Sigmoid colon (tissue), 7 donors: Measurements from ENCODE around the gene XPNPEP1. TPM values are rescaled to one million over a fixed set of nuclear protein-coding genes. Genes with fewer than 3 reads are reported as not detected.

Experiments
- DNase-seq: peaks from one replicate; pipeline ENCODE4 v3.0.0-alpha.2; 2019
- H3K27ac ChIP-seq, 4 donors: fragments of 200-600 bp; sonication (generic); one replicate each; pipeline ENCODE4 v1.5.1; 2016 to 2019; ENCODE audit warnings: mild to moderate bottlenecking in 1 of 4
- H3K27me3 ChIP-seq, 3 donors: fragments of 200-600 bp; sonication (generic); one replicate each; pipeline ENCODE4 v1.5.1; 2019; ENCODE audit warnings: mild to moderate bottlenecking in 1 of 3
- H3K36me3 ChIP-seq, 4 donors: fragments of 200-600 bp; sonication (generic); one replicate each; pipeline ENCODE4 v1.5.1; 2016 to 2019
- H3K4me1 ChIP-seq, 4 donors: fragments of 200-600 bp; sonication (generic); one replicate each; pipeline ENCODE4 v1.5.1; 2017 to 2019
- H3K4me3 ChIP-seq, 4 donors: fragments of 200-600 bp; sonication (generic); one replicate each; pipeline ENCODE4 v1.5.1; 2017 to 2019; ENCODE audit warnings: mild to moderate bottlenecking in 2 of 4, moderate library complexity in 1 of 4
- H3K9me3 ChIP-seq, 4 donors: fragments of 200-600 bp in 3 of 4; sonication (generic) in 3 of 4; one replicate each; pipeline versions ENCODE4 v1.5.1 to v1.6.1; 2013 to 2019
- EP300 ChIP-seq, 4 donors: sonication (generic); formaldehyde crosslinking; IDR thresholded peaks; one replicate each; pipeline ENCODE4 v1.6.1; 2017; ENCODE audit warnings: antibody characterized with exemption in 4 of 4
- POLR2A ChIP-seq, 2 donors: fragments of 450-650 bp; IDR thresholded peaks; one replicate each; pipeline ENCODE4 v1.6.1; 2016; ENCODE audit warnings: antibody characterized with exemption in 2 of 2, mild to moderate bottlenecking in 2 of 2, moderate library complexity in 2 of 2
- POLR2AphosphoS5 ChIP-seq, 4 donors: sonication (generic); formaldehyde crosslinking; IDR thresholded peaks; one replicate each; pipeline ENCODE4 v1.6.1; 2017; ENCODE audit warnings: antibody characterized with exemption in 4 of 4
- WGBS, 2 donors: extraction: QIAGEN DNeasy Blood & Tissue Kit; methylation state at CpG; one replicate each; pipeline ENCODE4 v1.1.7; 2013; 5-methylcytosine and 5-hydroxymethylcytosine counted together
- intact Hi-C: fragments of 100-400 bp; cut with DNase I; formaldehyde crosslinking; loops from one replicate; pipeline ENCODE4 v1.15.1; 2023
- polyA plus RNA-seq, 3 donors: library from polyadenylated mRNA; stranded (reverse); fragments of 200-250 nt; gene quantifications; one replicate each; pipeline ENCODE4 v1.2.3, GENCODE V29; 2013
- small RNA-seq, 3 donors: library from RNA; depleted of rRNA; stranded (forward); fragments of <200 nt; gene quantifications; one replicate each; pipeline ENCODE3, GENCODE V24; 2016
- total RNA-seq, 4 donors: library from RNA; depleted of rRNA; stranded (reverse); fragments of >200 nt; gene quantifications; one replicate each; pipeline ENCODE4 v1.1.0, GENCODE V29; 2016
- TF ChIP-seq, protein P1 (sequence below), 4 experiments: fragments of 450-650 bp in 3 of 4; fragments of 200-600 bp in 1 of 4; IDR thresholded peaks; one replicate each; pipeline ENCODE4 v1.5.1; 2016 to 2019; ENCODE audit warnings: antibody characterized with exemption in 4 of 4, mild to moderate bottlenecking in 3 of 4, moderate library complexity in 2 of 4
- donor health status: healthy with polysubstance abuse.
- donor health status: Bipolar disorder and iron deficiency.
- donor health status: healthy.

The XPNPEP1 gene
- total and polyA plus RNA-seq, 7 donors = 37.5 to 59.1 (median 55.6) TPM

DNA sequence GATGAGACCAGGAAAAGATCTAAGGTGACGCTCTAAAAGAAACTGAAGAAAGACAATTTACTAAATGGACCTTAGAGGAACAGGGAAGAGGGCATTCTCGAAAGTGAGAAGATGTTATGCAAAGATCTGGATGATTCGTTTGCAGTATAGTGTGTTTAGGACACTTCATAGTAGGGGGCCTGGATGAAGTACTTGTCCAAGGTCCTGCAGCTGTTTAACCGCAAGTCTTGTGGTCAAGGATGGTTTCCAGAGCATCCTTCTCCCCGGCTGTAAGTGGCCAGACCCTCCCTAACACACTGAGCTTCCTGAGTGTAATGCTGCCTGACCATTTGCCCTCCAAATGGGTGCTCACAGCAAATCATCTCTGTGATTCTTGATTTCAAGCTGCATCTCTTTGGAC lies 101.6 kb downstream of the XPNPEP1 start:
- Histone ChIP-seq H3K27ac (no peak overlapping the region), H3K36me3 (no peaks in the 10 kb centered on the region), H3K9me3 (no peaks in the 10 kb centered on the region), H3K4me1 (no peaks in the 10 kb centered on the region), H3K4me3 (no peak overlapping the region), H3K27me3 (no peaks in the 10 kb centered on the region)
- TF ChIP-seq POLR2AphosphoS5 (IDR thresholded peaks at IDR 0.05) (no peak), EP300 (IDR thresholded peaks at IDR 0.05) (no peak)
- TF ChIP-seq, protein P1, sequence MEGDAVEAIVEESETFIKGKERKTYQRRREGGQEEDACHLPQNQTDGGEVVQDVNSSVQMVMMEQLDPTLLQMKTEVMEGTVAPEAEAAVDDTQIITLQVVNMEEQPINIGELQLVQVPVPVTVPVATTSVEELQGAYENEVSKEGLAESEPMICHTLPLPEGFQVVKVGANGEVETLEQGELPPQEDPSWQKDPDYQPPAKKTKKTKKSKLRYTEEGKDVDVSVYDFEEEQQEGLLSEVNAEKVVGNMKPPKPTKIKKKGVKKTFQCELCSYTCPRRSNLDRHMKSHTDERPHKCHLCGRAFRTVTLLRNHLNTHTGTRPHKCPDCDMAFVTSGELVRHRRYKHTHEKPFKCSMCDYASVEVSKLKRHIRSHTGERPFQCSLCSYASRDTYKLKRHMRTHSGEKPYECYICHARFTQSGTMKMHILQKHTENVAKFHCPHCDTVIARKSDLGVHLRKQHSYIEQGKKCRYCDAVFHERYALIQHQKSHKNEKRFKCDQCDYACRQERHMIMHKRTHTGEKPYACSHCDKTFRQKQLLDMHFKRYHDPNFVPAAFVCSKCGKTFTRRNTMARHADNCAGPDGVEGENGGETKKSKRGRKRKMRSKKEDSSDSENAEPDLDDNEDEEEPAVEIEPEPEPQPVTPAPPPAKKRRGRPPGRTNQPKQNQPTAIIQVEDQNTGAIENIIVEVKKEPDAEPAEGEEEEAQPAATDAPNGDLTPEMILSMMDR (IDR thresholded peaks at IDR 0.05) = no peak
- intact Hi-C loops = no loop called here
- WGBS, 2 donors = 64 to 71% methylated on average over 5 of the region's 5 CpGs
- DNase-seq = no peak

- Histone ChIP-seq H3K4me1 (no peaks in the 10 kb centered on the region), H3K36me3 (no peaks in the 10 kb centered on the region), H3K9me3 (no peaks in the 10 kb centered on the region), H3K27me3 (no peaks in the 10 kb centered on the region), H3K27ac (no peak overlapping the region), H3K4me3 (no peak overlapping the region)
- intact Hi-C loops = no loop called here
- DNase-seq = no peak
- TF ChIP-seq, protein P1 (IDR thresholded peaks at IDR 0.05) = no peak
- TF ChIP-seq EP300 (IDR thresholded peaks at IDR 0.05) (no peak), POLR2AphosphoS5 (IDR thresholded peaks at IDR 0.05) (no peak), POLR2A (IDR thresholded peaks at IDR 0.05) (no peak)
- 67 to 81% methylated on average over 7 of the region's 7 CpGs for WGBS, 2 donors
Measured at GRCh38 chr10:109820620-109821405, 102.5 kb downstream of the XPNPEP1 start.

DNA sequence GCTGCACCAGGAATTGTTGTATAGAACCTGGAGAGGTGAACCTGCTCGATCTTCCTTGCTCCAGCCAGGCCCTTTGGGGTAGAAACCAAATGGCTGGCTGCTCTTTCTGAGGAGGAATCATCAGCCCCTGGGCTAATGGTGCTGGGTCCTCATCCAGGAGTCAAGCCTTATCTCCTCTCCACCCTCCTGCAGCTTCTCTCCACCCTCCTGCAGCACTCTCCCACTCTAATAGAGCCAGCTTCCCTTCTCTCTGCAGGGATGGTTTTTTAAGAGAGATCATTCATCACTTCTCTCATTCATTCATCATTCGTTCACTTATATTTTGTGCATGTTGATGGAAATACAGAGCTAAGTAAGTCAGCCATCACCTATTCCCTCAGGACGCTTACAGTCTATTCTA lies 103.5 kb downstream of the XPNPEP1 start:
- Histone ChIP-seq H3K4me3 (no peak overlapping the region), H3K27me3 (no peaks in the 10 kb centered on the region), H3K36me3 (no peaks in the 10 kb centered on the region), H3K9me3 (no peaks in the 10 kb centered on the region), H3K27ac (no peak overlapping the region), H3K4me1 (no peaks in the 10 kb centered on the region)
- intact Hi-C loops = no loop called here
- WGBS, 2 donors = 83 to 89% methylated on average over 3 of the region's 3 CpGs
- no peak for DNase-seq
- TF ChIP-seq POLR2AphosphoS5 (IDR thresholded peaks at IDR 0.05) (no peak), POLR2A (IDR thresholded peaks at IDR 0.05) (no peak), EP300 (IDR thresholded peaks at IDR 0.05) (no peak)
- TF ChIP-seq, protein P1 (IDR thresholded peaks at IDR 0.05) = no peak

Small RNA genes within 50 kb of the gene (small RNA-seq; reads per million reads assigned to genes)
- gene RNU4-5P = 0 reads per million in 3 donors

Other genes starting within 250 kb of the XPNPEP1 start
- gene ADD3, start 84.5 kb upstream of the XPNPEP1 start, total RNA-seq = 100 to 1,000 TPM in 2 of 4 donors, 10 to 100 TPM in 2; 29.6 to 145 (median 98.3) TPM
- gene ADD3, start 84.5 kb upstream of the XPNPEP1 start, polyA plus RNA-seq = 100 to 1,000 TPM in 1 of 3 donors, 10 to 100 TPM in 2; 45.8 to 106 (median 63.1) TPM